CD4-positive, alpha-beta memory T cell (primary cell): ENCODE measurements around the gene PNP. TPM values are rescaled to one million over a fixed set of nuclear protein-coding genes. Genes with fewer than 3 reads are reported as not detected.
"Not testable (repeated sequence)": the region's sequence is repeated elsewhere in the genome, so short reads cannot be mapped to it uniquely, and the experiment has no call there.

Experiments
- CTCF ChIA-PET: fragments of 350-600 bp; sonication (Branson Sonifier 250); formaldehyde crosslinking; loops from one replicate; lab custom pipeline; 2021; ENCODE audit warnings: inconsistent platforms; ENCODE audit not compliant: partially characterized antibody; lab: Charles Lee
- POLR2A ChIA-PET: fragments of 350-600 bp; sonication (Branson Sonifier 250); formaldehyde crosslinking; loops from one replicate; lab custom pipeline; 2021; ENCODE audit not compliant: partially characterized antibody; lab: Charles Lee
- DNase-seq, 5 donors: peaks; one replicate each; pipeline versions ENCODE4 v3.0.0 to v3.0.0-alpha.2; 2020 to 2022; ENCODE audit warnings: mixed read lengths in 1 of 5
- H3K27ac ChIP-seq: one replicate; pipeline ENCODE4 v1.7.0; 2013; ENCODE audit warnings: low read depth, low read length
- H3K27me3 ChIP-seq: 2 replicates; pipeline ENCODE4 v1.7.0; 2013; ENCODE audit warnings: mild to moderate bottlenecking, low read length, moderate library complexity; ENCODE audit not compliant: insufficient read depth
- H3K36me3 ChIP-seq: 2 replicates; pipeline ENCODE4 v1.7.0; 2013; ENCODE audit warnings: mild to moderate bottlenecking, low read length, moderate library complexity; ENCODE audit not compliant: insufficient read depth
- H3K4me1 ChIP-seq: 2 replicates; pipeline ENCODE4 v1.7.0; 2013; ENCODE audit warnings: mild to moderate bottlenecking, low read length, moderate library complexity; ENCODE audit not compliant: insufficient read depth
- H3K4me3 ChIP-seq, 2 donors: one replicate each; pipeline ENCODE4 v1.7.0; 2013; ENCODE audit warnings: low read length in 2 of 2, mild to moderate bottlenecking in 1 of 2
- H3K9me3 ChIP-seq, 2 donors: one replicate each; pipeline ENCODE4 v1.7.0; 2013; ENCODE audit warnings: low read length in 2 of 2, control low read depth in 1 of 2; ENCODE audit not compliant: control insufficient read depth in 1 of 2
- H3K27ac Mint-ChIP-seq, 7 donors: one replicate each; pipeline ENCODE4 v1.8.0; 2020 to 2021; ENCODE audit warnings: mixed read lengths in 7 of 7, mild to moderate bottlenecking in 6 of 7, inconsistent platforms in 3 of 7, moderate library complexity in 3 of 7
- H3K27me3 Mint-ChIP-seq, 2 donors: one replicate each; pipeline ENCODE4 v1.8.0; 2020 to 2021; ENCODE audit warnings: mixed read lengths in 2 of 2
- H3K36me3 Mint-ChIP-seq, 2 donors: one replicate each; pipeline ENCODE4 v1.8.0; 2020 to 2021; ENCODE audit warnings: mixed read lengths in 2 of 2, inconsistent platforms in 1 of 2, mild to moderate bottlenecking in 1 of 2
- H3K4me1 Mint-ChIP-seq, 4 donors: one replicate each; pipeline ENCODE4 v1.8.0; 2020 to 2021; ENCODE audit warnings: mixed read lengths in 4 of 4, mild to moderate bottlenecking in 1 of 4
- H3K4me3 Mint-ChIP-seq, 8 donors: one replicate each; pipeline ENCODE4 v1.8.0; 2020 to 2021; ENCODE audit warnings: mixed read lengths in 8 of 8, mild to moderate bottlenecking in 7 of 8, moderate library complexity in 6 of 8, inconsistent platforms in 3 of 8
- H3K9me3 Mint-ChIP-seq, 8 donors: one replicate each; pipeline ENCODE4 v1.8.0; 2020 to 2021; ENCODE audit warnings: mixed read lengths in 8 of 8, mild to moderate bottlenecking in 5 of 8, inconsistent platforms in 3 of 8, moderate library complexity in 1 of 8
- intact Hi-C: fragments of 100-400 bp; cut with micrococcal nuclease; formaldehyde crosslinking; loops from one replicate; pipeline ENCODE4 v1.15.1; 2023
- polyA plus RNA-seq, 2 donors: library from polyadenylated mRNA; unstranded; fragments of 300-500 nt; fragmentation: Illumina TruSeq; gene quantifications; one replicate each; pipeline ENCODE4 v1.2.3, GENCODE V29; 2021
- total RNA-seq, 2 experiments: library from RNA; stranded (reverse); gene quantifications; one replicate each; pipeline ENCODE4 v1.2.3, GENCODE V29; 2021

The PNP gene
- total and polyA plus RNA-seq, 4 experiments from 2014 or later, result 53.8 to 108 (median 103) TPM

DNA sequence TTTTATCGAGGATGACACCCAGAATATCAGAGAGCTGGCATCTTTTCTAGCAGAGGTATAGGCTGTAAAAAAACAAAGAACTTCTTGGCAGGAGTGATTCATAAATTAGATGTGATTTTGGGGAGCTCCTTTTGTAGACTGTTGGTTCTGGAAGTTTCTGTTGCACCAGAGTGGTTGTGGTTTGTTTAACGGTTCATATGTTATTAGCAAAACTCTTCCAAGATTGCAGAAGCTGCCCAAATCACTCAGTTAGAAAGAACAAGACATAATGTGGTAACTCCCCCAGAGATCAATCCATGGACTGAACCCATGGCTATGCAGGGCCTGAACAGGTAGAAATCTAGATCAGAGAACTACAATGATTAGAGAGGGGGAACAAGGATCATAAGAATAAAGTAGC, 29.4 kb downstream of the PNP start:
- Mint-ChIP-seq H3K4me3 (no peak overlapping the region), H3K36me3 (no peaks in the 10 kb centered on the region), H3K27ac (peak overlapping the region in 1 of 7 donors; percentile 25), H3K27me3 (no peaks in the 10 kb centered on the region), H3K4me1 (peaks cover 8 to 22% (median 15%) of the 10 kb centered on the region in 4 donors), H3K9me3 (no peaks in the 10 kb centered on the region)
- intact Hi-C loops, result no loop called here
- Histone ChIP-seq H3K27me3 (no peaks in the 10 kb centered on the region), H3K4me1 (peaks cover 9% of the 10 kb centered on the region), H3K9me3 (no peaks in the 10 kb centered on the region), H3K36me3 (no peaks in the 10 kb centered on the region), H3K27ac (no peak overlapping the region), H3K4me3 (no peak overlapping the region)
- CTCF ChIA-PET, result interaction anchor here (0.9 kb wide), 1 partner anchor 8 kb away, joined by 3 read pairs; no protein-coding TSS in a partner anchor
- POLR2A ChIA-PET, result no interaction called here
- no peak for DNase-seq

DNA sequence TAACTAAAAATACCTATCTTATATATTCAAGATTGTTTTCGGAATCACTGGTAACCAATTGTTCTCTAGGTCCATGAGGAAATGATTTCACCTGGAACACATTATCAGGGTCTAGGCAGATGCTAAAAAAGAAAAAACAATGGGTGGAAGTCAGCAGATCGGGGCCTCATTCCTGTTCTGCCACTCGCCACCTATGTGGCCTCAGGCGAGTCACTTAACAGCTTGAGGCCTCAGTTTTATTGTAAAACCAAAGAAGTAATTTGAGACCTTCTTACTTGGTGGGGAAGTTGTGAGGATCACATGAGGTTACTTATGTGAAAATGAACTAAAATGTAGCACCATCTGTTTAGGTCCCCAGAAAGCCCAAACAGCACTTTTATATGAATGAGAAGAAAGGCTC, 29.9 kb downstream of the PNP start:
- H3K27ac Mint-ChIP-seq, result no peak overlapping the region
- POLR2A ChIA-PET, result no interaction called here
- intact Hi-C loops, result no loop called here

DNA sequence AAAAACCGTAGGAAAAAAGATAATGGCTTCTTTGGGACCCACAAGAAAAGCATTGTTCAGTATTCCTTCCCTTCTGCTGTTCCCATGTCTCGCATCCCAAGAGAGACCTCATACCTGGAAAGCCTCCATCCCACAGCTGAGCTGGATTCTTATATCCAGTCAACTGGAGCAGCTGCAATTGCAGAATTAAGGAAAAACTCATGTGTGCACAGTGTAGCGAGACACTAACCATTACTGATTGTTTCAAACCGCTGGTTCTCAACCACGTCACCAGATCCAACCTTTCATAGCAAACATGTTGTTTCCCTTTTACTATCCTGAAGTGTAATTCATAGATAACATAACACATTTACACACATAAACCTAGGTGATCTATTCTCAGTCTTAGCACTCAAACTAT, 30.7 kb downstream of the PNP start:
- intact Hi-C loops, result no loop called here

More for the DNA sequence above, 29.9 kb downstream of the PNP start:
- Mint-ChIP-seq H3K27me3 (no peaks in the 10 kb centered on the region), H3K4me3 (no peak overlapping the region), H3K4me1 (peaks cover 9 to 21% (median 14%) of the 10 kb centered on the region in 4 donors), H3K9me3 (peaks cover 0 to 2% (median 0%) of the 10 kb centered on the region in 8 donors), H3K36me3 (no peaks in the 10 kb centered on the region)
- H3K36me3 ChIP-seq, result no peaks in the 10 kb centered on the region
- H3K27me3 ChIP-seq, result no peaks in the 10 kb centered on the region
- DNase-seq, result no peak
- H3K4me1 ChIP-seq, result peaks cover 5% of the 10 kb centered on the region
- CTCF ChIA-PET, result interaction anchor here (0.9 kb wide), 1 partner anchor 9 kb away, joined by 3 read pairs; no protein-coding TSS in a partner anchor
- H3K27ac ChIP-seq, result no peak overlapping the region
- no peaks in the 10 kb centered on the region for H3K9me3 ChIP-seq
- H3K4me3 ChIP-seq, result no peak overlapping the region

DNA sequence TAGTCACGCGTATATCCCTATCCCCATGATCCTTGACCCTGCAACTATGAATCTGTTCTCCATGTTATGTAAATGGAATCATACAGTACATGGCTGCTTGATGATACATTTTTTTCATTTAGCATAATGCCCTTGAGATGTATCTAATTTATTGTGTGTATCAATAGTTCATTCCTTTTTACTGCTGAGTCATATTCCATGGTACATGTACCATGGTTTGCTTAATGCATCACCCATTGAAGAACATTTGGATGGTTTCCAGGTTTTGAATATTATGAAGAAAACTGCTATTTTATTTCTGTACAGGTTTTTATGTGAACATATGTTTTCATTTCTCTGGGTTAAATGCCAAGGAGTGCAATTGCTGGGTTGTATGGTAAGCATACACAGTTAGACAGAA, 32.1 kb downstream of the PNP start:
- H3K4me3 Mint-ChIP-seq, result no peak overlapping the region
- no peak overlapping the region for H3K4me3 ChIP-seq
- DNase-seq, result no peak
- peaks cover 0 to 2% (median 0%) of the 10 kb centered on the region in 8 donors for H3K9me3 Mint-ChIP-seq
- no peaks in the 10 kb centered on the region for H3K36me3 ChIP-seq
- intact Hi-C loops, result no loop called here
- H3K27me3 ChIP-seq, result no peaks in the 10 kb centered on the region
- H3K27ac Mint-ChIP-seq, result no peak overlapping the region
- no peak overlapping the region for H3K27ac ChIP-seq
- no peaks in the 10 kb centered on the region for H3K27me3 Mint-ChIP-seq
- ChIA-PET POLR2A (no interaction called here), CTCF (no interaction called here)
- H3K36me3 Mint-ChIP-seq, result no peaks in the 10 kb centered on the region
- H3K4me1 ChIP-seq, result no peaks in the 10 kb centered on the region
- no peaks in the 10 kb centered on the region for H3K9me3 ChIP-seq
- peaks cover 0 to 8% (median 6%) of the 10 kb centered on the region in 4 donors for H3K4me1 Mint-ChIP-seq

More for the DNA sequence above, 30.7 kb downstream of the PNP start:
- Histone ChIP-seq H3K27ac (no peak overlapping the region), H3K4me3 (no peak overlapping the region), H3K9me3 (no peaks in the 10 kb centered on the region), H3K27me3 (no peaks in the 10 kb centered on the region), H3K36me3 (no peaks in the 10 kb centered on the region), H3K4me1 (peaks cover 5% of the 10 kb centered on the region)
- H3K4me3 Mint-ChIP-seq, result no peak overlapping the region
- H3K36me3 Mint-ChIP-seq, result no peaks in the 10 kb centered on the region
- ChIA-PET POLR2A (interaction anchor here (1.0 kb wide), 1 partner anchor 30 kb away, joined by 4 read pairs; no protein-coding TSS in a partner anchor), CTCF (no interaction called here)
- peaks cover 0 to 2% (median 0%) of the 10 kb centered on the region in 8 donors for H3K9me3 Mint-ChIP-seq
- H3K27me3 Mint-ChIP-seq, result no peaks in the 10 kb centered on the region
- no peak for DNase-seq
- H3K27ac Mint-ChIP-seq, result no peak overlapping the region
- peaks cover 9 to 19% (median 13%) of the 10 kb centered on the region in 4 donors for H3K4me1 Mint-ChIP-seq

DNA sequence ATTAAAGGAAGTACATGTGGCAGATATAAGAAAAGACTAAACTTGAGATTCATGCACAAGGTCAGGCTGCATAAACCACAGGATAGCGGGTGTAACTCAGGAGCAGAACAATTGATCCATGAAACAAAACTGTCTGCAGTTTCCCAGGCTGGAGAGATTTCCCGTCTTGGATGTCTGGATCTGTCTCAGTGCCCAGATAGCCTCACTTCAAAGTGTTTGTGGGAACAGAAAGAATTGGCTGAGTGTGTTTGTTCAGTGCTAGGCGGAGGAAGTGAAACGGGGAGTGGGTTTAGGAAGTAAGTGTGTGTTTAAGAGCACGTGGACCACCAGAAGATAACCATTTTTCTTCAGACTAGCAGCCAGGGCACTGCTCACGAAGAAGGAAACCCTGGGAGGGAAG, 34.7 kb downstream of the PNP start:
- Mint-ChIP-seq H3K4me3 (no peak overlapping the region), H3K9me3 (peaks cover 0 to 2% (median 0%) of the 10 kb centered on the region in 8 donors), H3K27ac (peak overlapping the region in 1 of 7 donors; percentile 6), H3K27me3 (no peaks in the 10 kb centered on the region), H3K36me3 (no peaks in the 10 kb centered on the region), H3K4me1 (peaks cover 0 to 10% (median 6%) of the 10 kb centered on the region in 4 donors)
- Histone ChIP-seq H3K27ac (no peak overlapping the region), H3K4me1 (no peaks in the 10 kb centered on the region), H3K36me3 (no peaks in the 10 kb centered on the region), H3K9me3 (no peaks in the 10 kb centered on the region), H3K27me3 (no peaks in the 10 kb centered on the region), H3K4me3 (no peak overlapping the region)
- POLR2A ChIA-PET, result no interaction called here
- intact Hi-C loops, result no loop called here
- CTCF ChIA-PET, result interaction anchor here (0.5 kb wide), 1 partner anchor 10 kb away, joined by 3 read pairs; no protein-coding TSS in a partner anchor
- DNase-seq, result no peak

DNA sequence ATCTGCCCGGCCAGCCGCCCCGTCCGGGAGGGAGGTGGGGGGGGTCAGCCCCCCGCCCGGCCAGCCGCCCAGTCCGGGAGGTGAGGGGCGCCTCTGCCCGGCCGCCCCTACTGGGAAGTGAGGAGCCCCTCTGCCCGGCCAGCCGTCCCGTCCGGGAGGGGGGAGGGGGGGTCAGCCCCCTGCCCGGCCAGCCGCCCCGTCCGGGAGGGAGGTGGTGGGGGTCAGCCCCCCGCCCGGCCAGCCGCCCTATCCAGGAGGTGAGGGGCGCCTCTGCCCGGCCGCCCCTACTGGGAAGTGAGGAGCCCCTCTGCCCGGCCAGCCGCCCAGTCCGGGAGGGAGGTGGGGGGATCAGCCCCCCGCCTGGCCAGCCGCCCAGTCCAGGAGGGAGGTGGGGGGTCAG, 37.1 kb downstream of the PNP start:
- H3K36me3 Mint-ChIP-seq, intact Hi-C loops, H3K9me3 ChIP-seq, DNase-seq, H3K9me3 Mint-ChIP-seq, CTCF ChIA-PET, H3K4me3 ChIP-seq, H3K27me3 ChIP-seq, H3K27ac ChIP-seq, H3K4me1 ChIP-seq, H3K27me3 Mint-ChIP-seq, H3K4me3 Mint-ChIP-seq, POLR2A ChIA-PET, H3K27ac Mint-ChIP-seq, H3K4me1 Mint-ChIP-seq, H3K36me3 ChIP-seq: not testable (repeated sequence)

DNA sequence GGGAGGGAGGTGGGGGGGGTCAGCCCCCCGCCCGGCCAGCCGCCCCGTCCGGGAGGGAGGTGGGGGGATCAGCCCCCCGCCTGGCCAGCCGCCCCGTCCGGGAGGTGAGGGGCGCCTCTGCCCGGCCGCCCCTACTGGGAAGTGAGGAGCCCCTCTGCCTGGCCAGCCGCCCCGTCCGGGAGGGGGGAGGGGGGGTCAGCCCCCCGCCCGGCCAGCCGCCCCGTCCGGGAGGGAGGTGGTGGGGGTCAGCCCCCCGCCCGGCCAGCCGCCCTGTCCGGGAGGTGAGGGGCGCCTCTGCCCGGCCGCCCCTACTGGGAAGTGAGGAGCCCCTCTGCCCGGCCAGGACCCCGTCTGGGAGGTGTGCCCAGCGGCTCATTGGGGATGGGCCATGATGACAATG, 37.5 kb downstream of the PNP start:
- intact Hi-C loops, H3K4me1 Mint-ChIP-seq, H3K9me3 Mint-ChIP-seq, H3K9me3 ChIP-seq, H3K27ac Mint-ChIP-seq, H3K27ac ChIP-seq, H3K36me3 Mint-ChIP-seq, CTCF ChIA-PET, H3K27me3 Mint-ChIP-seq, H3K36me3 ChIP-seq, H3K4me3 ChIP-seq, H3K4me3 Mint-ChIP-seq, POLR2A ChIA-PET, H3K27me3 ChIP-seq, DNase-seq, H3K4me1 ChIP-seq: not testable (repeated sequence)
